Measurements from ENCODE around the gene CORT.

Gene CORT

DNA sequence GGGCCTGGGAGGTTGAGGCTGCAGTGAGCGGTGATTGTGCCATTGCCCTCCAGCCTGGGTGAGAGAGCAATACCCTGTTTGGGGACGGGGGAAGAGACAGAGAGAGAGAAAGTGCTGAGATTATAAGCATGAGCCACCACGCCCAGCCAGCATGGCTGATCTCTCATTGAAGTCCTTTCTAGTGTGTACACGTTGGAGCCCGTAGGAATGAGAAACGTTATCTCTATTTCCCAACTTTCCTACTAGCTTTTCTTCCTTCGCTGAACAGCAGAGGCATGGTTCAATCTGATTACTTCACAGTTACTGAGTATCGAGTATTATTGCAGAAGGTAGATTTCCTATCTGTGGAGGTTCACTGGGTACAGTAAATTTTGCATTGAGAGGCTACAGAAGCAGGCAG lies 29.5 kb downstream of the CORT start:
- no peak for DNase-seq

DNA sequence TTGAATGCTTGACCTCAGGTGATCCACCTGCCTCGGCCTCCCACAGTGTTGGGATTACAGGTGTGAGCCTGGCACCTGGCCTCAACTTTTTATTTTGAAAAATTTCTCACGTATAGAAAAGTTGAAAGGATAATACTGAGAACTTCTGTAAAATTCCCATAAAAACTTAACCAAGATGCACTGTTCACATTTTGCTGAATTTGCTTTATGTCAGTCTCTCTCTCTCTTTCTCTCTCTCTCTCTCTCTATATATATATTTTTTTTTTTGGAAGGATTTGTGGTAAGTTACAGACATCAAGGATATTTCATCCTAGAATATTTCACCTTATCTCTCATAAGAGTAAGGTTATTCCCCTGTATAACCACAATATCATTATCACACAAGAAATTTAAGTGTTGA lies 30.8 kb downstream of the CORT start:
- DNase-seq = no peak

DNA sequence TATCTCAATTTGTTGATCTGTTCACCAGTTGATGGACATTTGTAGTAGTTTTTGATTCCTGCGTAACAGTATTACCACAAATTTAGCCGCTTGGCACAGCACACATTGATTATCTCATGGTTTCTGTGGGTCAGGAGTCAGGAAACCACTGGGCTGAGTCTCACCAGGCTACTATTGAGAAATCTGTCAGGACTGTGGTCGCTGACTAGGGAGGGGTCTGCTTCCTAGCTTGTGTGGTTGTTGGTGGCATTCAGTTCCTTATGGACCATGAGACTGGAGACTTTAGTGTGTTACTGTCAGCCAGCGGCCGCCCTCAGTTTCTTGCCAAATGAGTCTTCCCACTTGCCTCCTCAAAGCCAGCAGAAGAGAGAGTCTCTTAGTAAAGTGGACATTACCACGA lies 34.7 kb downstream of the CORT start:
- peak; percentile 64 for DNase-seq

DNA sequence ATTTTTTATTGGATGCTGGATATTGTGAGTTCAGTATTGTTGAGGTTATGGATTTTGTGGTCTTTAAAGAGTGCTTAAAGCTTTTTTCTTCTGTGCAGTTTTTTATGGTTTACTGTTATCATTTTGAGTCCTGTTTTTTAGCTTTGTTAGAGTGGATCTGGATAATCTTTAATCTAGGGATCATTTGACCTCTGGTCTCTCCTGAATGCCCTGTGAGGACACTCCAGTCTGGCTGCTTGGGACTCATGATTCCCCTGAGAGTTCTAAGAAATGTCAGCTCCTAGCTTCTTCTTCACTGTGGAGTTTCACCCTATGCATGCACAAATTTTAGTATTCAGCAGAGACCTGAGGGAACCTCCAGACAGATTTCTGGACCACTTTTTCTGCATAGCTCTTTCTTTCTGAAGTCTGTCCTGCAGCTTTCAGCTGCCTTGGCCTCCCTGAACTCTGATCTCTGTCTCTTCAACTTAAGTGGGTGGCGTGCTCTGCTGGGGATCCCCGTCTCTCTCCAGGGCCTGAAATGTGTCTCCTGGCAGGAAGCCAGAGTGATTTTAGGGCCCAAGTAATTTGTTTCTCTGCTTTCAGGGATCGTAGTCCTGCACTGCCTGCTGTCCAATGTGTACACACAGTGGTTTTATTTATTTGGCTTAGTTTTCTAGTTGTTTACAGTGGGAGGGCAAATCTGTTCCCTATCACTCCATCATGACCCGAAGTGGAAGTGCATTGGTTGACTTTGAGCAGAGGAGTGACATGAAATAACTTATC lies 39.6 kb downstream of the CORT start:
- no peak for DNase-seq

DNA sequence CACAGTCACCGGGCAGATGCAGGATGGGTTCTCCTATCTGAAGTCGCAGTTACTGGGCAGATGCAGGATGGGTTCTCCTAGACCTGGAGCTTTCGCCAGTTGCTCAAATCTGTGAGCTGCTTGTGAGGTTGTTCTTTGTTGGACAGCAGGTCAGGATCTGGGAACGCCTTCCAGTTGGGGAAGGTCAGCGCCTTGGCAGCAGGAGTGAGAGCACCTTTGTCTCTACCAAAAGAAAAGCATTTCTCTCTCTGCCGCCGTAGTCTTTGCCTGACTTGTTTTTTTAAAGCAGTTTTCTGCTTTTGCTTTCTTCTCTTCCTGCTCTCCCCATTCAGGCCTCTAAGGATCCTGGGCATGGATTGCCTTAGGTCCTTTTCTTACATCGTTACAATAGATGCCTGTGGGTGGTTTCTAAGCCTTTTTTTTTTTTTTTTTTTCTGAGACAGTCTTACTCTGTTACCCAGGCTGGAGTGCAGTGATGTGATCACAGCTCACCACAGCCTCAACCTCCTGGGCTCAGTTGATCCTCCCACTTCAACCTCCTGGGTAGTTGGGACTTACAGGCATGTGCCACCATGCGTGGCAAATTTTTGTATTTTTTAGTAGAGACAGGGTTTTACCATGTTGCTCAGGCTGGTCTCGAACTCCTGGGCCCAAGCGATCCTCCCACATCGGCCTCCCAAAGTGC lies 40.6 kb downstream of the CORT start:
- DNase-seq = no peak

DNA sequence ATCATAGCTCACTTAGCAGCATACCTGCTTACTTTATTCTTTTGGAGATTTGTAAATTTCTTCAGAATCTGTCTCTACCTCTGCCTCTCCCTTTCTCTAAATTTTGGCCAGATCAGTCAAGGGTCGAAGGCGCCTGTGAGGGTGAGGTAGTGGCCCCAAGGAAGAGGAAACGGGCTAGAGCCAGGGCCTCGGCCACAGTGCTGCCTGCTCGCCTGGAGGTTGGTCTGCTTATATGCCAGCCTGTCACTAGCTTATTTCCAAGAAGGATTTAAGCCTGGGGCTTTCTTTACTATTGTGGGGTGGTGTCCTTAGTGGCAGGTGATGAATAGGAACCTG lies 44.6 kb downstream of the CORT start:
- no peak for DNase-seq

DNA sequence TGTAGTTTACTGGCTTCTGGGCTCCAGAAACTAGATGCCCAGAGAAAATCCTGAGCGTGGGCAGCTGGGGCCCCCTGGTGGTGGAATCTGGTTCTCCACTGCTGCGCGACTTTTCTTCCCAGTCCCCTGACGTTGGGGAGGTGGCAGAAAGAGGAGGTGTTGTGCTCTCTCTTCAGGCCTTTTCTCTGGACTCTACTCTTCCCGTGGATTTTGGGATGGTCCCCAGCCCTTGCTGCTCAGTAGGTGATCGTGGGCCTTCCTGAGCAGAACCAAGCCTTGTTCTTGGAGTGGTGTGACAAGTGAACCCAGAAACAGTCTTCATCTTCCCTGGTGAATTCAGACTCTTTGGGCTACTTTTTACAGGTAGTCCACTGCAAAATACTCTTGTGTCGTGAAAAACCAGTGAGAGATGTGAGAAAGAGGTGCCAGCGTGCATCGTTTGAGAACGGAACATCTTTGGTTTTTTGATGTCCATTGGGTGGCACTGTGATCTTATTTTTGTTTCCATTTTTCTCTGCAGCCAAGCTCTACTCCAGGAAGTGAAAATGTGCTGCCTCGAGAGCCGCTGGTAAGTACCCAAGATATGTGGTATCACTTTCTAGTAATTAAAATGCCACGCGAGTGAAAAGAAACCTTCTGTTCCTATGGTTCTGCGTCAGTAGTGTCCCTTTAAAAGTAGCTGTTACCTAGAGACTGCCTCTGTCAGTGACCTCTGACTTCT lies 45.1 kb downstream of the CORT start:
- peak; percentile 88 for DNase-seq

DNA sequence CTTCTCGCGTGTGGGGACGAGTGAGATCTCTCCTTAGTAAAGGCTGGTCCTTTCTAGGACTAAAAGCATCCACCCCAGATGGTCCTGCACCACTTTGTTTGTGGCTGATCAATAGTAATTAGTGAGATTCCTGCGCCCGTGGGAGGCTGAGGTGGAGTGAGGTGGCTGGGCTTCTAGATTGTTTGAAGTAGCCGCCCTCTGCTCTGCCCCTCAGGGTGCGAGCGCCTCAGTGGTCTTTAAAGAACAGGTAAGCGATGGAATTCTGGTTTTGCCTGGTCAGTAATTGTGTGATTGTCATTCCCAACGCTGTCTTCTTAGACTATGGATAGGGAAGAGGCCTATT lies 45.6 kb downstream of the CORT start:
- no peak for DNase-seq

DNA sequence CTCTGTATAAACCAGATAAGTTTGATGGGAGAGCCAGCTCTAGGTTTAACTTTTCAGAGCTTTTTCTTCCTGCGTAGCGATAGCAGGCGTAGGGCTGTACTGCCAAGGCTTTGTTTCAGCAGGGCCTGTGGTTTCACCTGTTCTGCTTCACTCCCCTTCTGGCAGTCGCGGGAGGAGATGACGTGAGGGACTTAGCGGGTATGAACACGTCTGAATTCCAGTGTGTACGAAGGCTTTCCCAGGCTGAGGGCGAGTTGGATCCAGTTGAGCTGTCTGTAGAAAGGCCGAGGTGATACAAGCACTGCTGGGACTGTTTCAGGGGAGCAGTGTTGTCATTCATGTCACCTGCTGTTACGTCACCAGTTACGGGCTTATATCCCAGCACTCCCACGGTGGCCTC lies 46.1 kb downstream of the CORT start:
- no peak for DNase-seq

DNA sequence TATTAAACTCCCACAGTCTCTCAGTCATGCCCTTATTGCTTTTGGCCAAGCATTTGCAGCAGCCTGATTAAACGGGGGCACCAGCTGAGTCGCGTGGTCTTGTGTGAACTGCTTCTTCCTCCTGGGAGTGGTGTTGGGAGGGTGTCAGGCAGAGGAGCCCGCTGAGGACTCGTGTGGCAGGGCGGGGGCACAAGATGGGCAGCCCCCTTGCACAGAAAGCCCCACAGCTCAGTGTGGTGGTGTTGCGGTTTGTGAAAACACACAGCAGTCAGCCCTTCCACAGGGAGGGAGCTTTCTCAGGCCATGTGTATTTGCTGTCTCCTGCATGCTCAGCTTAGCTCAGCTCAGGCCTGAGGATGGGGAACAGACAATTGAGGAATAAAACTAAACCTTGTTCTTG lies 47.3 kb downstream of the CORT start:
- no peak for DNase-seq

DNA sequence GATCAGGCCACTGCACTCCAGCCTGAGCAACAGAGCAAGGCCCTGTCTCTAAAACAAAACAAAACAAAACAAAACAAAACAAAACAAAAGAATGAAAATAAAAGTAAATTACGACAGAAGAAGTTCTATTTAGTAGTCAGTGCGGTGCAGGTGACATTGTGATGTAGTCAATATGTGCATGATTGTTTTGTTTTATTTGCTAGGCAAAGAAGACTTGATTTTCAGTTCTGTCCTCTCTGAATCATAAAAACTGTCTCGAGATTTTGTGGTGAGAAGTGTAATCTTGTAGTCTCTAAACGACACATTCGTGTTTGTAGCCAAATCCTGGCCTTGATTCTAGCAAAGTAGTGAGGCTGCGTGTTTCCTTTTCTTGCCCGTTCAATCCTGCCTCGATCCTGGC lies 48.4 kb downstream of the CORT start:
- no peak for DNase-seq
